Smooth muscle cell (in vitro differentiated cells): ENCODE measurements around the gene EPHB1. TPM values are rescaled to one million over a fixed set of nuclear protein-coding genes. Genes with fewer than 3 reads are reported as not detected.

Experiments
- DNase-seq: peaks from one replicate; lab custom pipeline; 2025; ENCODE audit not compliant: unreplicated experiment; lab: John Stamatoyannopoulos, UW
- H2AFZ ChIP-seq: fragments of 200-600 bp; sonication (generic); 2 replicates; pipeline ENCODE4 v1.6.0; 2016; ENCODE audit warnings: antibody characterized with exemption, low read depth, mild to moderate bottlenecking
- H3F3A ChIP-seq: fragments of 200-600 bp; sonication (generic); 2 replicates; pipeline ENCODE4 v1.6.0; 2017; ENCODE audit warnings: antibody characterized with exemption, low read depth
- H3K27ac ChIP-seq: fragments of 200-600 bp; sonication (generic); 2 replicates; pipeline ENCODE4 v1.5.1; 2016; ENCODE audit warnings: low read depth, mild to moderate bottlenecking
- H3K27me3 ChIP-seq: fragments of 200-600 bp; sonication (generic); 2 replicates; pipeline ENCODE4 v1.6.1; 2016; ENCODE audit warnings: low read depth, mild to moderate bottlenecking
- H3K36me3 ChIP-seq: fragments of 200-600 bp; sonication (generic); 2 replicates; pipeline ENCODE4 v1.5.1; 2016; ENCODE audit warnings: low read depth
- H3K4me1 ChIP-seq: fragments of 200-600 bp; sonication (generic); 2 replicates; pipeline ENCODE4 v1.5.1; 2016; ENCODE audit warnings: low read depth
- H3K4me2 ChIP-seq: fragments of 200-600 bp; sonication (generic); 2 replicates; pipeline ENCODE4 v1.6.0; 2016; ENCODE audit warnings: mild to moderate bottlenecking
- H3K4me3 ChIP-seq: fragments of 200-600 bp; sonication (generic); 2 replicates; pipeline ENCODE4 v1.5.1; 2016; ENCODE audit warnings: mild to moderate bottlenecking
- H3K79me2 ChIP-seq: fragments of 200-600 bp; sonication (generic); 2 replicates; pipeline ENCODE4 v1.6.0; 2016; ENCODE audit warnings: low read depth, mild to moderate bottlenecking
- H3K9ac ChIP-seq: fragments of 200-600 bp; sonication (generic); 2 replicates; pipeline ENCODE4 v1.6.0; 2016; ENCODE audit warnings: low read depth
- H3K9me3 ChIP-seq: fragments of 200-600 bp; sonication (generic); replicated peaks from 2 replicates; pipeline ENCODE4 v1.5.1; 2016; ENCODE audit warnings: low read depth
- H4K20me1 ChIP-seq: fragments of 200-600 bp; sonication (generic); 2 replicates; pipeline ENCODE4 v1.6.0; 2016; ENCODE audit warnings: low read depth
- CTCF ChIP-seq: fragments of 200-600 bp; sonication (generic); IDR thresholded peaks from 2 replicates; pipeline ENCODE4 v1.5.1; 2017; ENCODE audit warnings: borderline replicate concordance, mild to moderate bottlenecking, antibody characterized with exemption; ENCODE audit not compliant: insufficient read depth, poor library complexity, severe bottlenecking
- WGBS: methylation state at CpG from one replicate; pipeline ENCODE4 v1.1.7; 2016; ENCODE audit warnings: low lambda C conversion rate; 5-methylcytosine and 5-hydroxymethylcytosine counted together
- polyA plus RNA-seq: library from polyadenylated mRNA; unstranded; fragments of >200 nt; fragmentation: Nextera tagmentation; extraction: Ambion mirVana; gene quantifications from 2 replicates; pipeline ENCODE4 v1.2.1, GENCODE V29; 2016
- total RNA-seq: library from RNA; depleted of rRNA; stranded (reverse); fragments of >200 nt; gene quantifications from 2 replicates; pipeline ENCODE4 v1.2.3, GENCODE V29; 2014

The EPHB1 gene
- total and polyA plus RNA-seq, 2 experiments from 2014 or later, result 2.5 to 2.6 TPM

- Histone ChIP-seq H3F3A (no peaks in the 10 kb centered on the region), H3K27ac (no peak overlapping the region), H3K4me1 (no peaks in the 10 kb centered on the region), H3K4me3 (no peak overlapping the region), H3K9me3 (no peaks in the 10 kb centered on the region), H3K4me2 (no peak overlapping the region), H3K79me2 (no peaks in the 10 kb centered on the region), H3K36me3 (no peaks in the 10 kb centered on the region), H3K27me3 (no peaks in the 10 kb centered on the region), H3K9ac (no peak overlapping the region), H2AFZ (no peak overlapping the region), H4K20me1 (no peaks in the 10 kb centered on the region)
- TF ChIP-seq CTCF, result no peak
- DNase-seq, result no peak
- WGBS, result 62% methylated on average over 6 of the region's 6 CpGs
Measured at GRCh38 chr3:135238871-135239614, 444.0 kb downstream of the EPHB1 start.

DNA sequence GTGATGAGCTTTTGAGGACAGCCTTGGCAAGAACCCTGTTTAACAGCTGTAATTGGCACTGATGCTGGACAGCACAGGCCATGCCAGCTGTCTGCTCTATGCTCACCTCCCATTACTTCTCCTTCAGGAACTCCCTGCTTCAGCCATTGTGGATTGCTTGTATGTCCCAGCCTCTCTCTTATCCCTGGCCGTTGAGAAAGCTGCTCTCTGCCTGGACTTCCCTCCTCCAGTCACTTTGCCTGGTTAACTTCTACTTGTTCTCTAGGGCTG is 444.5 kb downstream of the EPHB1 start:
- no peak for DNase-seq
- no peak overlapping the region for H3K4me2 ChIP-seq
- no peaks in the 10 kb centered on the region for H3K9me3 ChIP-seq
- H3K4me1 ChIP-seq, result no peaks in the 10 kb centered on the region
- H3K79me2 ChIP-seq, result no peaks in the 10 kb centered on the region
- H3K27ac ChIP-seq, result no peak overlapping the region
- 76% methylated on average over 1 of the region's 1 CpG for WGBS
- no peak overlapping the region for H2AFZ ChIP-seq
- H3K4me3 ChIP-seq, result no peak overlapping the region
- H3K27me3 ChIP-seq, result no peaks in the 10 kb centered on the region
- no peaks in the 10 kb centered on the region for H4K20me1 ChIP-seq
- no peak overlapping the region for H3K9ac ChIP-seq
- TF ChIP-seq CTCF, result no peak
- no peaks in the 10 kb centered on the region for H3K36me3 ChIP-seq
- no peaks in the 10 kb centered on the region for H3F3A ChIP-seq

DNA sequence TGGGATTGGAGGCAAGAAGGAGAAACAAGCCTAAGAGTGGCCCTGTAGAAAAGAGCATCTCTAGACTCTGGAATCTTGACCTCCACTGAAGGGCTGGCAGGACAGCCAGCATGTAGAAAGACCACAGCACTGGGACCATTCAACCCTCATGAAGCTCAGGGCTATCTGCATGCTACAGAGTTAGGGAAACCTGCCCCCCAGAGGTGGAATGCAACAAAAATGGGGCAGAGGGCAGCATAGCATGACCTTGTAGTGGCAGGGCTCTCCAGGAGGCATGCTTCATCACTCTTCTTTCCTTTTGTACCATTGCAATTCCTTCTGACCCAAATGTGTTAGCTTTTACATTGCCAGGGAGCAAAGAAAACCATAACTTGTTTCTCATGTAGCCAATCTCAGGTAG is 445.4 kb downstream of the EPHB1 start:
- no peaks in the 10 kb centered on the region for H3K79me2 ChIP-seq
- no peaks in the 10 kb centered on the region for H3F3A ChIP-seq
- no peaks in the 10 kb centered on the region for H3K27me3 ChIP-seq
- DNase-seq, result no peak
- no peak overlapping the region for H3K4me3 ChIP-seq
- no peaks in the 10 kb centered on the region for H4K20me1 ChIP-seq
- H3K9ac ChIP-seq, result no peak overlapping the region
- no peak overlapping the region for H3K4me2 ChIP-seq
- H3K36me3 ChIP-seq, result no peaks in the 10 kb centered on the region
- no peak overlapping the region for H3K27ac ChIP-seq
- TF ChIP-seq CTCF, result no peak
- H3K4me1 ChIP-seq, result no peaks in the 10 kb centered on the region
- H2AFZ ChIP-seq, result no peak overlapping the region
- no peaks in the 10 kb centered on the region for H3K9me3 ChIP-seq

GRCh38 chr3:135242285-135242684 is 447.2 kb downstream of the EPHB1 start:
- no peak overlapping the region for H3K27ac ChIP-seq
- TF ChIP-seq CTCF, result no peak
- 98% methylated on average over 2 of the region's 2 CpGs for WGBS

More at GRCh38 chr3:135242285-135242684, 447.2 kb downstream of the EPHB1 start:
- no peaks in the 10 kb centered on the region for H3K36me3 ChIP-seq
- no peak overlapping the region for H3K9ac ChIP-seq
- no peaks in the 10 kb centered on the region for H4K20me1 ChIP-seq
- H3F3A ChIP-seq, result no peaks in the 10 kb centered on the region
- H3K9me3 ChIP-seq, result no peaks in the 10 kb centered on the region
- H3K27me3 ChIP-seq, result no peaks in the 10 kb centered on the region
- H3K4me2 ChIP-seq, result no peak overlapping the region
- no peak overlapping the region for H3K4me3 ChIP-seq
- no peaks in the 10 kb centered on the region for H3K4me1 ChIP-seq
- DNase-seq, result no peak
- H3K79me2 ChIP-seq, result no peaks in the 10 kb centered on the region
- no peak overlapping the region for H2AFZ ChIP-seq
